Activated T-helper 1 cell treated with anti-CD3 and anti-CD28 coated beads, Interleukin-12 subunit alpha, Interleukin-12 subunit beta, Interleukin-2, Interleukin-4 antibody, amounts not matched to agents 30 ng/mL and 10 ng/mL and 1 ng/mL, durations not matched to agents 14 hours and 24 hours and 36 hours (primary cell): ENCODE data around the gene ELP2. TPM values are rescaled to one million over a fixed set of nuclear protein-coding genes. Genes with fewer than 3 reads are reported as not detected.
"Not testable (repeated sequence)": the region's sequence is repeated elsewhere in the genome, so short reads cannot be mapped to it uniquely, and the experiment has no call there.

Source experiments
- DNase-seq: peaks from one replicate; pipeline ENCODE4 v3.0.0; 2021; ENCODE audit warnings: low spot score
- H3K27ac Mint-ChIP-seq: one replicate; pipeline ENCODE4 v1.8.0; 2021; ENCODE audit warnings: mild to moderate bottlenecking, mixed read lengths
- H3K27me3 Mint-ChIP-seq: one replicate; pipeline ENCODE4 v1.8.0; 2022; ENCODE audit warnings: mild to moderate bottlenecking, moderate library complexity, mixed read lengths; ENCODE audit not compliant: insufficient read depth
- H3K36me3 Mint-ChIP-seq: one replicate; pipeline ENCODE4 v1.8.0; 2021; ENCODE audit warnings: low read depth, mixed read lengths
- H3K4me1 Mint-ChIP-seq: one replicate; pipeline ENCODE4 v1.8.0; 2021; ENCODE audit warnings: low read depth, mixed read lengths
- H3K4me3 Mint-ChIP-seq: one replicate; pipeline ENCODE4 v1.8.0; 2021; ENCODE audit warnings: mild to moderate bottlenecking, moderate library complexity, mixed read lengths
- H3K9me3 Mint-ChIP-seq: one replicate; pipeline ENCODE4 v1.8.0; 2021; ENCODE audit warnings: mixed read lengths
- intact Hi-C: fragments of 100-400 bp; cut with micrococcal nuclease; formaldehyde crosslinking; loops from one replicate; pipeline ENCODE4 v1.15.1; 2024
- total RNA-seq: library from RNA; stranded (reverse); gene quantifications from 2 replicates; pipeline ENCODE4 v1.2.3, GENCODE V29; 2022

The ELP2 gene
- total RNA-seq, 1 donor from 2014 or later: 97.1 TPM

DNA sequence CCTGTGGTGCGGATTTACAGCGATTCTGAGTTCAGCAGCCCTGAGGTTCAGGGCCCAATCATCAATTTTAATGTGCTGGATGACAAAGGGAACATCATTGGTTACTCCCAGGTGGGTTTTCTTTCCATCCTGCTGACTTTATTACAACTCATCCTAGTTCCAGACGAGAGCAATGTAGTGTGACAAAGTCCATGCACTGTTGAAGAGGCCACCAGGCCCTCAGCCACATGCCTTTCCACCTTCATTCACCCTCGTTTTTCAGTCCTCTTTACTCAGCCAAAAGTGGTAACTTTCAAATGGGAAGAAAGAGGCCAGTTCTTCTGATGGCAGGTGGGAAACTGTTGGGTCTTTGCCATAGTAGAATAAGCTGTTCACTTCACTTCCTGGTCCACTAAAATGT lies 75.5 kb downstream of the ELP2 start:
- no peak for DNase-seq
- Mint-ChIP-seq H3K9me3 (no peaks in the 10 kb centered on the region), H3K4me3 (no peak overlapping the region), H3K27ac (no peak overlapping the region), H3K36me3 (no peaks in the 10 kb centered on the region), H3K27me3 (peaks cover 1% of the 10 kb centered on the region), H3K4me1 (no peaks in the 10 kb centered on the region)
- intact Hi-C loops: no loop called here

DNA sequence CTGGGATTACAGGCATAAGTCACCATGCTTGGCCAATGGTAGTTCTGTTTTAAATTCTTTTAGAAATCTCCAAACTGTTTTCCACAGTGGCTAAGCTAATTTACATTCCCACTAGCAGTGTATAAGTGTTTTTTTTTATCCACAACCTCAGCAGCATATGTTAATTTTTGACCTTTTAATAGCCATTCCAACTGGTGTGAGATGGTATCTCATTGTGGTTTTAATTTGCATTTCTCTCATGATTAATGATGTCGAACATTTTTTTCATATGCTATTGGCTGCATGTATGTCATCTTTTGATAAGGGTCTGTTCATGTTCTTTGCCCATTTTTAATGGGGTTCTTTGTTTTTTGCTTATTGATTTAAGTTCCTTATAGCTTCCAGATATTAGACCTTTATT lies 77.6 kb downstream of the ELP2 start:
- intact Hi-C loops: no loop called here
- no peaks in the 10 kb centered on the region for H3K36me3 Mint-ChIP-seq

GRCh38 chr18:36207969-36208368 lies 78.3 kb downstream of the ELP2 start:
- H3K27me3 Mint-ChIP-seq, H3K4me1 Mint-ChIP-seq, intact Hi-C loops, H3K9me3 Mint-ChIP-seq, H3K27ac Mint-ChIP-seq, DNase-seq, H3K36me3 Mint-ChIP-seq, H3K4me3 Mint-ChIP-seq: not testable (repeated sequence)

More for the DNA sequence above, 77.6 kb downstream of the ELP2 start:
- H3K4me3 Mint-ChIP-seq: no peak overlapping the region
- H3K9me3 Mint-ChIP-seq: no peaks in the 10 kb centered on the region
- no peak overlapping the region for H3K27ac Mint-ChIP-seq
- H3K27me3 Mint-ChIP-seq: peaks cover 1% of the 10 kb centered on the region
- H3K4me1 Mint-ChIP-seq: no peaks in the 10 kb centered on the region
- DNase-seq: no peak

DNA sequence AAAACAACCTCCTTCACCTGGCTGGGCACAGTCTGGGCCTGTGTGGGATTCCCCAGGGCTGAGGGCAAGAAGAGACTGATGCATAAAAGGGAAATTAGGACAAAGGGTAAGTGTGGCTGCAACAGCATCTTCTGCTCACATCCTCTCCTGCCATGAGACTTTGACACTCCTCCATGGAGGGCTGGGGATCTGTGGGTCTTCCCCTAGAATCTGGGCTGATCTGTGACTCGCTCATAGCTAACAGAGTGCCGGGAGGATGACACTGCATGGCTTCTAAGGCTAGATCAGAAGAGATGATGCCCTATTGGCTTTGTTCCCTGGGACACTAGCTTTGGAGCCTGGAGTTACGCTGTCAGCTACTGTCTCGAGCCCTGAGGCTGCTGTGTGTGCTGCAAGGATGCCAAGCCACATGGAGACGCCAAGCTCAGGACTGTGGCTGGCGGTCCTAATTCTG lies 81.9 kb downstream of the ELP2 start:
- Mint-ChIP-seq H3K36me3 (no peaks in the 10 kb centered on the region), H3K27me3 (no peaks in the 10 kb centered on the region), H3K4me3 (no peak overlapping the region), H3K4me1 (no peaks in the 10 kb centered on the region), H3K9me3 (no peaks in the 10 kb centered on the region), H3K27ac (no peak overlapping the region)
- no peak for DNase-seq
- intact Hi-C loops: no loop called here

GRCh38 chr18:36212301-36213171 lies 82.8 kb downstream of the ELP2 start:
- Mint-ChIP-seq H3K27ac (no peak overlapping the region), H3K27me3 (no peaks in the 10 kb centered on the region), H3K36me3 (no peaks in the 10 kb centered on the region), H3K4me1 (no peaks in the 10 kb centered on the region), H3K9me3 (no peaks in the 10 kb centered on the region), H3K4me3 (no peak overlapping the region)
- no peak for DNase-seq
- intact Hi-C loops: no loop called here

DNA sequence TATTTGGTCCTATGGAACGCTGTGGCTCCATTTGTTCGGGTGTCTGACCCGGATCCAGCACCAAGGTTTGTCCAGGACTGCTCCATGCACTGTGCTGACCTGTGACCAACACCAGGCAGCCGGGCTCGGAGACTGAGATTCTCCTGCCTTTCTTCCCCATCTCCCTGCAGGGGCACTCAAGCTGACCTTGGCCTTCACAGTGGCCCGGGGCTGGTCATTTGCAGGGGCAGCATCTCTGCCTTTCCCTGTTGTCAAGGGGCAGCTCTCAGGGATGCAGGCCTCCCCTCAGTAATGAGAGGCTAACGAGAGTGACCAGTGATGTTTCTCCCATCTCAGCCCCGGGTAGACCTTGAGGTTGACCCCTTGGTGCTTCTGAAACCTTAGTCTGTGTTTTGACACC lies 85.1 kb downstream of the ELP2 start:
- Mint-ChIP-seq H3K9me3 (no peaks in the 10 kb centered on the region), H3K4me1 (no peaks in the 10 kb centered on the region), H3K4me3 (no peak overlapping the region), H3K27ac (no peak overlapping the region), H3K27me3 (no peaks in the 10 kb centered on the region), H3K36me3 (no peaks in the 10 kb centered on the region)
- intact Hi-C loops: no loop called here
- DNase-seq: no peak

DNA sequence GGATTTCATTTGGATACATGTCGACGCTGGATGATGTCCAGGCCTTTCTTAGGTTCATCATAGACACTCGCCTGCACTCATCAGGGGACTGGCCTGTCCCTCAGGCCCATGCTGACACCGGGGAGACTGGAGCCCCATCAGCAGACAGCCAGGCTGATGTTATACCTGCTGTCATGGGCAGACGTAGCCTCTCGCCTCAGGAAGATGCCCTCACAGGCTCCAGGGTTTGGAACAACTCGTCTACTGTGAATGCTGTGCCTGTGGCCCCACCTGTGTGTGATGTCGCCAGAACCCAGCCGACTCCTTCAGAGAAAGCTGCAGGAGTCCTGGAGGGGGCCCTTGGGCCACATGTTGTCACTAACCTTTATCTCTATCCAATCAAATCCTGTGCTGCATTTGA lies 85.9 kb downstream of the ELP2 start:
- no peak for DNase-seq
- Mint-ChIP-seq H3K9me3 (no peaks in the 10 kb centered on the region), H3K27me3 (no peaks in the 10 kb centered on the region), H3K4me3 (no peak overlapping the region), H3K4me1 (no peaks in the 10 kb centered on the region), H3K36me3 (no peaks in the 10 kb centered on the region), H3K27ac (no peak overlapping the region)
- intact Hi-C loops: no loop called here

- H3K27ac Mint-ChIP-seq: no peak overlapping the region
- H3K36me3 Mint-ChIP-seq: no peaks in the 10 kb centered on the region
- no peaks in the 10 kb centered on the region for H3K4me1 Mint-ChIP-seq
- intact Hi-C loops: no loop called here
- no peak overlapping the region for H3K4me3 Mint-ChIP-seq
- no peak for DNase-seq
- H3K9me3 Mint-ChIP-seq: no peaks in the 10 kb centered on the region
- no peaks in the 10 kb centered on the region for H3K27me3 Mint-ChIP-seq
Observed at GRCh38 chr18:36217348-36217747, 87.6 kb downstream of the ELP2 start.

DNA sequence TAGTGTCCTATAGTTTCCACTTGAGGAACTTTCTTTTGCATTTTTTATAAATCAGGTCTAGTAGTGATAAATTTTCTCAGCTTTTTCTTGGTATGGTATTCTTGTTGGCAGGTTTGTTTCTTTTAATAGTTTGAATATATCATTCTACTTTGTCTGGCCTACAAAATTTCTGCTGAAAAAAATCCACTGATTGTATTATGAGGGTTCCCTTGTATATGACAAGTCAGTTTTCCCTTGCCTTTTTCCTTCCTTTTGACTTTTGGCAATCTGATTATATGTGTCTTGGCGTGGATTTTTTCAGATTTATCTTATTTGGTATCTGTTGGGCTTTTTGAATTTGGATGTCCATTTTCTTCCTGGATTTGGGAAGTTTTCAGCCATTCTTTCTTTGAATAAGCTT lies 99.5 kb downstream of the ELP2 start:
- no peak overlapping the region for H3K4me3 Mint-ChIP-seq
- H3K27me3 Mint-ChIP-seq: peaks cover 5% of the 10 kb centered on the region
- H3K36me3 Mint-ChIP-seq: no peaks in the 10 kb centered on the region
- H3K27ac Mint-ChIP-seq: no peak overlapping the region
- H3K9me3 Mint-ChIP-seq: peaks cover 25% of the 10 kb centered on the region
- intact Hi-C loops: no loop called here
- DNase-seq: no peak
- no peaks in the 10 kb centered on the region for H3K4me1 Mint-ChIP-seq

Other genes starting within 250 kb of the ELP2 start
- gene RPRD1A, start 62.3 kb upstream of the ELP2 start, total RNA-seq: 20.5 and 24.8 TPM in 2 replicates
- 53.5 and 54.4 TPM in 2 replicates for gene SLC39A6, start 559 bp upstream of the ELP2 start, total RNA-seq
- gene MOCOS, start 57.6 kb downstream of the ELP2 start, total RNA-seq: 0.17 and 0.47 TPM in 2 replicates
- not detected in 2 replicates for gene FHOD3, start 167.8 kb downstream of the ELP2 start, total RNA-seq